ENCODE measurements around the gene SLC7A4.

SLC7A4 gene

DNA sequence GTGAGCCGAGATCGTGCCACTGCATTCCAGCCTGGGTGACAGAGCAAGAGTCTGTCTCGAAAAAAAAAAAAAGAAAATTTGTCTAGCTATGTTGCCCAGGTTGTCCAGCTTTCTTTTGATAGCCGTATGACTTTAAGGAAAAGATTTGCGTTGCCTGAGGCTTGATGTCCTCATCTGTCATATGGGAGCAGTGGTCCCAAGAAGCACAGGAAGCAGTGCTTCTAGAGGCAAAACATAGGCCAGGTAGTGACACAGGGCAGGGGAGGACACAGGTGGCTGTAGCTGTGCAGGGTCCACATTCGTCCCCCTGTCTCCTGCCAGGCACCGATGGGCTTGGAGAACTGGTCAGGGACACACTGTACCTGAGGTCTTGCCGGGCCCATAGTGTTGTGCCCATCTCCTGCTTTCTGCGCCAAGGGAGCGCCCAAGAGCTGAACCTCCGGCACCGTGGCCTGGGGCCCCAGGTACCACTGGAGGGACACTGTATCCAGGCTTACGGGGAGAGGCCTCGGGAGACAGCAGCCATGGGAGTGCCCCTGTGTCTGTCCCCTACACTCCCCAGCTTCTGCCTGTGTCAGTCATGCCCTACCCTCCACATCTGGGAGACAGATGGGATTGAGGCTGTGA lies 14.8 kb upstream of the SLC7A4 start:
- TF ChIP-seq, protein P1, sequence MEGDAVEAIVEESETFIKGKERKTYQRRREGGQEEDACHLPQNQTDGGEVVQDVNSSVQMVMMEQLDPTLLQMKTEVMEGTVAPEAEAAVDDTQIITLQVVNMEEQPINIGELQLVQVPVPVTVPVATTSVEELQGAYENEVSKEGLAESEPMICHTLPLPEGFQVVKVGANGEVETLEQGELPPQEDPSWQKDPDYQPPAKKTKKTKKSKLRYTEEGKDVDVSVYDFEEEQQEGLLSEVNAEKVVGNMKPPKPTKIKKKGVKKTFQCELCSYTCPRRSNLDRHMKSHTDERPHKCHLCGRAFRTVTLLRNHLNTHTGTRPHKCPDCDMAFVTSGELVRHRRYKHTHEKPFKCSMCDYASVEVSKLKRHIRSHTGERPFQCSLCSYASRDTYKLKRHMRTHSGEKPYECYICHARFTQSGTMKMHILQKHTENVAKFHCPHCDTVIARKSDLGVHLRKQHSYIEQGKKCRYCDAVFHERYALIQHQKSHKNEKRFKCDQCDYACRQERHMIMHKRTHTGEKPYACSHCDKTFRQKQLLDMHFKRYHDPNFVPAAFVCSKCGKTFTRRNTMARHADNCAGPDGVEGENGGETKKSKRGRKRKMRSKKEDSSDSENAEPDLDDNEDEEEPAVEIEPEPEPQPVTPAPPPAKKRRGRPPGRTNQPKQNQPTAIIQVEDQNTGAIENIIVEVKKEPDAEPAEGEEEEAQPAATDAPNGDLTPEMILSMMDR (IDR thresholded peaks at IDR 0.05; ENCODE audit: control insufficient read depth, insufficient read depth, low read depth, low read length, missing control alignments), result no peak
- no peak for DNase-seq (ENCODE audit: low read depth)
- H3K4me3 ChIP-seq (ENCODE audit: control insufficient read depth, low read depth, low read length), result no peak overlapping the region

DNA sequence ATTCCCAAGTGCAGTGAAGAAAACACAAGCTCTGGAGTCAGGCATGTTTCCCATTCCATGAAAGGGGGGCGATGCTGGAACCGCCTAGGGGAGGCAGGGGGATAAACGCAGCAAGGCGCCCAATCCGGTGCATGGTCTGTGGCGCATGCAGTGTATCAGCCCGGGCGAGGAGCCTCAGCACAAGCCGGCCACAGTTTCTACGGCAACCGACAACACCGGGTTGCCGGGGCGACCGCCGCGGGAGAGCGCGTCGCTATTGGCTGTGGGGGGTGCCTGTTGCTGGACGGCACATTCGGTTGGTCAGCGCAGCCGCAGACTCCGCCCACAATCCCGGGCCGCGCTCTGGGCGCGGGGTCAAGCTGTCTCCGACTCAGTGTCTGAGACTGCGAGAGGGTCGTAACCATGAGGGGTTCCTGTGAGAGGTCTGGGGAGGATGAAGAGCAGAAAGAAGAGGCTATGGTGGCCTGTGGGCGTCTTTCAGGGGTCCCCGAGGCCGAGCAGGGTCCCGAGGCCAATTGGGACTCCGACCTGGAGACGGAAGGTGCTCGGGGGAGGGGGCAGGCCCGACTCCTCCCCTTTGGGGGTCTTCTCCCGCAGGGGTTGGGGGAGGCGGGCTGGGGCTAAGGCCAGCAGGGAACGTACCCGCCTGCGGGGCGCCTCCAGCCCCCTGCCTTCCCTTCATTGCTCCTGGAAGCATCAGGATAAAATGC lies 13.4 kb upstream of the SLC7A4 start, which contains the start of gene LRRC74B:
Gene LRRC74B, plus strand, starts transcription at position 362 of the 710 bp plus-strand sequence. Its CDS starts 41 bp downstream, at position 403.
- H3K4me3 ChIP-seq (ENCODE audit: control insufficient read depth, low read depth, low read length), result peak within 1 kb of the TSS; percentile 63
- TF ChIP-seq, protein P1 (IDR thresholded peaks at IDR 0.05; ENCODE audit: control insufficient read depth, insufficient read depth, low read depth, low read length, missing control alignments), result no peak
- peak; percentile 56 for DNase-seq (ENCODE audit: low read depth)

DNA sequence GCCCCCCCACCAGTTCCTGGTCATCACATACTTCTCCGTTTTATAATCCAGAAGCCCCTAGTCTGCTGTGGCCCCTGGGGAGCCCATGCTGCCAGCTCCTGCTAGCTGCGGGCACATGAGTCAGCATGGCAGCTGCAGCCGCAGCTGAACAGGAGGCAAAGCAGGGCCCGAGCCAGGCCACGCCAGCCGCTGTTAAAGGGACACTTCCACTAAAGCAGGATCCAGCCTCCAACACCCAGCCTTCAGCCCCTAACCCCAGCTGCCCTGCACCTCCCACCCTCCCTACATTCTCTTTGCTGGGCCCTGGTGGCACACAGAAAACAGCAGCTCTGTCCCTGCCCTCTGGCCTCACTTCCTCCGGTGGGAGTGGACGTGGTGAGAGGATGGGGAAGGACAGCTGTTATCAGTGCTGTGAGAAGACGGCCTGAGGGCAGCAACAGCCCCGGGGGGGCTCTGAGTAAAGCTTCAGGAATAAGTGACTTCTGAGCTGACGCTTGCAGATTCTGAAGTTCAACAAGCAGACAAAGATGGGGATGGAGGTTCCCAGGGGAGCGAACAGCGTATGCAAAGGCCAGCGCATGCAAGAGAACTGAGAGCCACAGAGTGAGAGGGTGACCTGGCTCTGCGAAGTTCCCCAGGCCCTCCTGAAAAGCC lies 12.7 kb upstream of the SLC7A4 start:
- TF ChIP-seq, protein P1 (IDR thresholded peaks at IDR 0.05; ENCODE audit: control insufficient read depth, insufficient read depth, low read depth, low read length, missing control alignments), result no peak
- peak; percentile 31 for DNase-seq (ENCODE audit: low read depth)

DNA sequence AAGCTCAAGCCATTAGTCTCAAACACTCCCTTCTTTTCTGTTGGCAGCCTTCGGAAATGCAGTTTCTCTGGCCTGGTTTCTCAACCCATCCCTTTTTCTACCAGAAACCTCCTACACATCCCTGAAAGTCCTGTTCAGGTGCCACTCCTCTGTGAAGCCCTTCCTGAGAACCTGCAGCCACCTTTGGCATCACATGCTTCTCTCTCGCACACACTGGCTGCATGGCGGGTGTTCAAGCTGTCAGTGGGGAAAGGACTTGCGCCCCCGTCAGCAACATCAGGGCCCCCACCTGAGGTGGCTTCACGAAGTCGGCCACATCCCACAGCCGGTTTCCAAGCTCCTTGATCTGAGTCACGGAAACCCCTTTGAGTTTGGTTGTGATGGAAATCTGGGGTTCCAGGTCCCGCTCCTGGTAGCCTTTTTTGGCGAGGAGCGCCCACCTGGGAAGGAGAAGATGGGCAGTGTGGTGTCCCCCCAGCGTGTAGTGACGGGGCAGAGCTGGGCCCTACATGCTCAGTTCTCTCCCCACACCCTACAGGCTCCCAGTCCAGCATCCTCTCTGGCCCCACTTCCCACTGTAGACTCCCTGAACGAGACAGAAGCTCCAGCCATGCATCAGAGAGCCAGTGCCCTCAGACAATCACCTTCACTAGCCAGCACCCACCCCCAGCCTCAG lies 11.6 kb upstream of the SLC7A4 start:
- TF ChIP-seq, protein P1 (IDR thresholded peaks at IDR 0.05; ENCODE audit: control insufficient read depth, insufficient read depth, low read depth, low read length, missing control alignments), result no peak
- no peak overlapping the region; the same call in 1 of the 2 replicates for H3K4me3 ChIP-seq (ENCODE audit: control insufficient read depth, low read depth, low read length)

More for the DNA sequence above, 12.7 kb upstream of the SLC7A4 start:
- H3K4me3 ChIP-seq (ENCODE audit: control insufficient read depth, low read depth, low read length), result peak overlapping the region; percentile 63

DNA sequence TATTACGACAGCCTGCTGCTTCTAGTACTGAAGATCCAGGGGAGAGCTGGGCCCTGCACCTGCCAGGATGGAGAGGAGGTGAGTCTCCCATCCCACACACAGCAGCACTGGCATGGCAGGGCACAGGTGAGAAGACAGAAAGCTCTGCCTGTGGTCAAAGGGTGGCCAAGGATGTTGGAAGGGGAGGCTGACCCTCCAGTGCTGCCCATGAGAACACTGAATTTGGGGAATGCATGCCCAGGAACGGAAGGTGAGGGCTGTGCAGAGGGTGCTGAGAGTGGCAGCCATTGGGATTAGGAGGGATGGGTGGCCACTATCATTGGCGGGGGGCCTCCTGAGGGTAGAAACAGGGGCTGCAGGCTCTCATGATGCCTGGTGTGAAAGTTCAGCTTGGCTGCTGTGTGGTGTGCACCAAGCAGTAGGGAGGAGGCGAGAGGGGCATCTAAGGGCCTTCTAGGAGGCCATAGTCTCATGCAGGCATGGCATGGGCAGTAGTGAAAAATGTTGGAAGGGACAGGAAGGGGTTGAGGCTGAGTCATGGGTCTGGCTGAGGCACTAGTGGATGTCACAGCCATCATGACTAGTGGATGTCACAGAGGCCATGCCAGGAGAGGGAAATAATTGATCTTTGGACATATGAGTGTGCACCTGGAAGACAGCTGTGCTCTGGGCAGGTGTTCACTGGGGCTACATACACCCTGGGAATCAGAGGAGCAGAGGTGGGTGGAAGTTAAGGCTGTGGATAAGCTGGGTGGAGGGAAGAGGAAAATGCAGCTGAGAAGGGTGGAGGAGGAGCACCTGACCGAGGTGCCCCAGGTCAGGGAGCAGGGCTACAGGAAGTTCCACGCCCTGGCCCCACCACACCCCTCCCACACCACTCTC lies 10.9 kb upstream of the SLC7A4 start:
- no peak for DNase-seq (ENCODE audit: low read depth)
- no peak overlapping the region for H3K4me3 ChIP-seq (ENCODE audit: control insufficient read depth, low read depth, low read length)

More for the DNA sequence above, 11.6 kb upstream of the SLC7A4 start:
- no peak for DNase-seq (ENCODE audit: low read depth)

More for the DNA sequence above, 10.9 kb upstream of the SLC7A4 start:
- TF ChIP-seq, protein P1 (IDR thresholded peaks at IDR 0.05; ENCODE audit: control insufficient read depth, insufficient read depth, low read depth, low read length, missing control alignments), result no peak
